Neutrophil (primary cell): ENCODE measurements around the gene FAAP20.

Source experiments
- H3K27ac ChIP-seq: fragments of 200-600 bp; sonication (generic); 2 replicates; pipeline ENCODE4 v1.5.1; 2016; ENCODE audit warnings: mild to moderate bottlenecking, moderate library complexity
- H3K27me3 ChIP-seq: fragments of 200-600 bp; sonication (generic); 2 replicates; pipeline ENCODE4 v1.6.0; 2016; ENCODE audit warnings: mild to moderate bottlenecking
- H3K36me3 ChIP-seq: fragments of 200-600 bp; sonication (generic); 2 replicates; pipeline ENCODE4 v1.5.1; 2017
- H3K4me1 ChIP-seq, 2 experiments: fragments of 200-600 bp in 1 of 2; sonication (generic) in 1 of 2; 1 replicate in 1 of 2; 2 replicates in 1 of 2; pipeline versions ENCODE4 v1.5.1 to v1.6.1; 2013 to 2016; ENCODE audit warnings: low read depth in 1 of 2, low read length in 1 of 2, mild to moderate bottlenecking in 1 of 2, moderate library complexity in 1 of 2; ENCODE audit not compliant: control insufficient read depth in 1 of 2, insufficient read depth in 1 of 2
- H3K4me3 ChIP-seq, 2 experiments: fragments of 200-600 bp in 1 of 2; sonication (generic) in 1 of 2; 1 replicate in 1 of 2; 2 replicates in 1 of 2; pipeline ENCODE4 v1.5.1; 2013 to 2016; ENCODE audit warnings: low read depth in 1 of 2, low read length in 1 of 2, mild to moderate bottlenecking in 1 of 2, moderate library complexity in 1 of 2
- H3K9me3 ChIP-seq: fragments of 200-600 bp; sonication (generic); 2 replicates; pipeline ENCODE4 v1.5.1; 2016
- CTCF ChIP-seq: fragments of 200-600 bp; sonication (generic); IDR thresholded peaks from 2 replicates; pipeline ENCODE4 v1.5.1; 2016; ENCODE audit warnings: antibody characterized with exemption

FAAP20 gene

GRCh38 chr1:2210786-2211185 is 16.2 kb upstream of the FAAP20 start:
- Histone ChIP-seq H3K4me3 (no peak overlapping the region), H3K36me3 (no peaks in the 10 kb centered on the region), H3K27ac (no peak overlapping the region), H3K9me3 (no peaks in the 10 kb centered on the region), H3K27me3 (peaks cover 88% of the 10 kb centered on the region), H3K4me1 (peaks cover 11 to 16% of the 10 kb centered on the region in 2 experiments)
- TF ChIP-seq CTCF: no peak

- no peak for TF ChIP-seq CTCF
- Histone ChIP-seq H3K4me1 (peaks cover 15 to 22% of the 10 kb centered on the region in 2 experiments), H3K27ac (no peak overlapping the region)
These were observed 15.6 kb upstream of the FAAP20 start for GRCh38 chr1:2210084-2210653.

GRCh38 chr1:2209400-2210083 is 15.0 kb upstream of the FAAP20 start:
- H3K27me3 ChIP-seq: peaks cover 85% of the 10 kb centered on the region
- no peaks in the 10 kb centered on the region for H3K9me3 ChIP-seq
- H3K4me1 ChIP-seq: peaks cover 16 to 24% of the 10 kb centered on the region in 2 experiments
- no peaks in the 10 kb centered on the region for H3K36me3 ChIP-seq
- no peak overlapping the region for H3K27ac ChIP-seq
- no peak overlapping the region for H3K4me3 ChIP-seq
- TF ChIP-seq CTCF: no peak

More at GRCh38 chr1:2210084-2210653, 15.6 kb upstream of the FAAP20 start:
- H3K36me3 ChIP-seq: no peaks in the 10 kb centered on the region
- no peak overlapping the region for H3K4me3 ChIP-seq
- H3K9me3 ChIP-seq: no peaks in the 10 kb centered on the region
- peaks cover 91% of the 10 kb centered on the region for H3K27me3 ChIP-seq

GRCh38 chr1:2208309-2209239 is 14.0 kb upstream of the FAAP20 start:
- H3K4me1 ChIP-seq: peaks cover 19 to 30% of the 10 kb centered on the region in 2 experiments
- no peak overlapping the region for H3K27ac ChIP-seq

More at GRCh38 chr1:2208309-2209239, 14.0 kb upstream of the FAAP20 start:
- Histone ChIP-seq H3K9me3 (no peaks in the 10 kb centered on the region), H3K27me3 (peaks cover 75% of the 10 kb centered on the region), H3K4me3 (no peak overlapping the region), H3K36me3 (no peaks in the 10 kb centered on the region)
- TF ChIP-seq CTCF: no peak
